Endothelial cell of umbilical vein (primary cell): Measurements from ENCODE around the gene PPAN.

Experiments used
- EZH2 ChIP-seq: IDR thresholded peaks from 2 replicates; pipeline ENCODE4 v1.6.1; 2012; ENCODE audit warnings: borderline replicate concordance, low read depth, mild to moderate bottlenecking, moderate library complexity, low read length, inconsistent platforms; ENCODE audit not compliant: severe bottlenecking
- GATA2 ChIP-seq: IDR thresholded peaks from 2 replicates; pipeline ENCODE4 v1.7.0; 2011; ENCODE audit warnings: low read depth, mild to moderate bottlenecking, moderate library complexity, mixed read lengths, low read length; ENCODE audit not compliant: insufficient read length, insufficient read depth
- JUN ChIP-seq: IDR thresholded peaks from 2 replicates; pipeline ENCODE4 v1.6.1; 2011; ENCODE audit warnings: borderline replicate concordance, low read depth; ENCODE audit not compliant: insufficient read length, insufficient read depth
- MYC ChIP-seq: IDR thresholded peaks from one replicate; pipeline ENCODE4 v1.6.1; 2011; ENCODE audit warnings: mild to moderate bottlenecking, low read depth, low read length
- POLR2A ChIP-seq: IDR thresholded peaks from 2 replicates; pipeline ENCODE4 v1.6.1; 2012; ENCODE audit warnings: low read depth, mild to moderate bottlenecking, control low read depth, low read length
- POLR2AphosphoS5 ChIP-seq: IDR thresholded peaks from 2 replicates; pipeline ENCODE4 v1.6.1; 2012; ENCODE audit warnings: low read depth, mild to moderate bottlenecking, control low read depth, low read length, moderate library complexity; ENCODE audit not compliant: insufficient read depth
- TF ChIP-seq, protein P1 (sequence below), 2 donors: IDR thresholded peaks; 1 replicate in 1 of 2; 2 replicates in 1 of 2; pipeline ENCODE4 v1.5.1; 2011; ENCODE audit warnings: low read length in 2 of 2, mild to moderate bottlenecking in 2 of 2, moderate library complexity in 2 of 2, control low read depth in 1 of 2, inconsistent platforms in 1 of 2, low read depth in 1 of 2; ENCODE audit not compliant: insufficient read depth in 1 of 2; ENCODE audit errors: extremely low read depth in 1 of 2

DNA sequence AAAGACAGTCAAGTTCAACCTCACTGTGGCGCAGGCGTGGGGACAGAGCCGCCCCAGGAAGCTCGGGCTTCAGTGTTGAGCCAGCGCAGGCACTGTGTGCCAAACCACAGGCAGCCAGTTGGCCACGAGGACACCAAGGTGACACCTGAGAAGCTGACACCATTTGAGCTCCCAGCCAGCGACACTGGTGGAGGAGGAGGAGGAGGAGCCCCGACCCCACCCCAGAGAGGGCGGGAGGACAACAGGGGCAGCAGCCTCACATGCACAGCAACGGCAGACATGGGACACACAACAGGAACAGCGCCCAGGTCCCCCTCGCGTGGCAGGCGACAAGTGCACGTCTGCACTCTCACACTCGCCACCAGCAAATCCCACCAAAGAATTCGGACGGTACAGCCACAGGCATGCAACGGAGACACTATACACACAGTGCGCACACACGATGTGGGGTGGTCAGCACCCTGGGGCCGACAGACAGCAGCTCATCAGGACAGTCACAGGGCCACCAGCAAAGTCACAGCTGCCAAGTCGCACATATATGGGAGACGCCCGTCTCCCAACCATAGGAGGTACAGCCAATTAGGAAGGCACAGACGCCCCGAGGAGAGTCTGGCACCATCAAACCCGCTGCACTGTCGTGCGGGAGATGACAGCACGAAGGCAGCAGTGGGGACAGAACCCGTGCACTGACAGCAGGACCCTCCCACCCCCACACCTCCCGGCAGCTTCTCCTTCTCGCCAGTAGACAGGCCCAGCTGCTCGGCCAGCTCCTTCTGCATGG, 10.1 kb downstream of the PPAN start:
- TF ChIP-seq, protein P1, sequence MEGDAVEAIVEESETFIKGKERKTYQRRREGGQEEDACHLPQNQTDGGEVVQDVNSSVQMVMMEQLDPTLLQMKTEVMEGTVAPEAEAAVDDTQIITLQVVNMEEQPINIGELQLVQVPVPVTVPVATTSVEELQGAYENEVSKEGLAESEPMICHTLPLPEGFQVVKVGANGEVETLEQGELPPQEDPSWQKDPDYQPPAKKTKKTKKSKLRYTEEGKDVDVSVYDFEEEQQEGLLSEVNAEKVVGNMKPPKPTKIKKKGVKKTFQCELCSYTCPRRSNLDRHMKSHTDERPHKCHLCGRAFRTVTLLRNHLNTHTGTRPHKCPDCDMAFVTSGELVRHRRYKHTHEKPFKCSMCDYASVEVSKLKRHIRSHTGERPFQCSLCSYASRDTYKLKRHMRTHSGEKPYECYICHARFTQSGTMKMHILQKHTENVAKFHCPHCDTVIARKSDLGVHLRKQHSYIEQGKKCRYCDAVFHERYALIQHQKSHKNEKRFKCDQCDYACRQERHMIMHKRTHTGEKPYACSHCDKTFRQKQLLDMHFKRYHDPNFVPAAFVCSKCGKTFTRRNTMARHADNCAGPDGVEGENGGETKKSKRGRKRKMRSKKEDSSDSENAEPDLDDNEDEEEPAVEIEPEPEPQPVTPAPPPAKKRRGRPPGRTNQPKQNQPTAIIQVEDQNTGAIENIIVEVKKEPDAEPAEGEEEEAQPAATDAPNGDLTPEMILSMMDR (IDR thresholded peaks at IDR 0.05; ENCODE audit: extremely low read depth in 1 of 2, insufficient read depth in 1 of 2, low read depth in 1 of 2, low read length in 2 of 2), result no peak
- no peak for TF ChIP-seq JUN
- TF ChIP-seq POLR2AphosphoS5, result no peak
- no peak for TF ChIP-seq POLR2A
- TF ChIP-seq MYC, result no peak
- no peak for TF ChIP-seq EZH2
- no peak for TF ChIP-seq GATA2
